NCI-H748 (cell line): ENCODE results near the gene ADGRA1.

Experiments
- DNase-seq: peaks from one replicate; lab custom pipeline; 2025; ENCODE audit not compliant: unreplicated experiment; lab: John Stamatoyannopoulos, UW

Gene ADGRA1

DNA sequence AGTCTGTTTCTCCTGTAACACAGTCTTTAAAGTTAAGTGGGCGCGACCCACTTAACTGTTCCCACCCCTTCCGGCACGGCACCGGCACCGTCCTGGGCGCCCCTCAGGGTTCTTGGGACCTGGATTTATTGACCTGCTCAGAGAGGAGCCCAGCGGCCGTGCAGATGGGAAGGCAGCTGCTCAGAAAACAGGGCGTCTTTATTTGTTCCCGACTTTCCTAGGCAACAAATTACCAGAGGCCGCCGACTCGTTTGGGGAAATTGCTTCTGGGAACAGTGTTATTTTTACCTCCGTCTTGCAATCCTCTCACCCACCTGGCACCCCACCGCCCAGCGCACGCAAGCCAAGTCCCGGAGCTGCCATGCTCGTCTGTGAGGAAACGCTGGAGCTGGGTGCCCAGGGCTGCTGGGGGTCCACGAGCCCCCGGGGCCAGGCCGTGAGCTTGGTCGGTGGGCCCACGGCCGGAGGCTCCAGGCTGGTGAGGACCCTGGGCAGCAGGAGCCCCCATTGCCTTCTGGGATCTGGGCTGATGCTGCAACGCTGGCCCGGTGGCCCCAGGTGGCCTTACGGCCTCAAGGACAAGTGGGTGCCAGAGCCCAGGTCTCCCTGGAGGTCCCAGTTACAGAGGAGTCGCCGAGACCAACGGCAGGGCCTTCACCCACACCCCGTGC, 14.9 kb upstream of the ADGRA1 start:
- DNase-seq = peak; percentile 10

GRCh38 chr10:133075346-133076137, 12.2 kb upstream of the ADGRA1 start:
- no peak for DNase-seq

- DNase-seq = no peak
Observed at GRCh38 chr10:133076274-133077038, 11.3 kb upstream of the ADGRA1 start.

DNA sequence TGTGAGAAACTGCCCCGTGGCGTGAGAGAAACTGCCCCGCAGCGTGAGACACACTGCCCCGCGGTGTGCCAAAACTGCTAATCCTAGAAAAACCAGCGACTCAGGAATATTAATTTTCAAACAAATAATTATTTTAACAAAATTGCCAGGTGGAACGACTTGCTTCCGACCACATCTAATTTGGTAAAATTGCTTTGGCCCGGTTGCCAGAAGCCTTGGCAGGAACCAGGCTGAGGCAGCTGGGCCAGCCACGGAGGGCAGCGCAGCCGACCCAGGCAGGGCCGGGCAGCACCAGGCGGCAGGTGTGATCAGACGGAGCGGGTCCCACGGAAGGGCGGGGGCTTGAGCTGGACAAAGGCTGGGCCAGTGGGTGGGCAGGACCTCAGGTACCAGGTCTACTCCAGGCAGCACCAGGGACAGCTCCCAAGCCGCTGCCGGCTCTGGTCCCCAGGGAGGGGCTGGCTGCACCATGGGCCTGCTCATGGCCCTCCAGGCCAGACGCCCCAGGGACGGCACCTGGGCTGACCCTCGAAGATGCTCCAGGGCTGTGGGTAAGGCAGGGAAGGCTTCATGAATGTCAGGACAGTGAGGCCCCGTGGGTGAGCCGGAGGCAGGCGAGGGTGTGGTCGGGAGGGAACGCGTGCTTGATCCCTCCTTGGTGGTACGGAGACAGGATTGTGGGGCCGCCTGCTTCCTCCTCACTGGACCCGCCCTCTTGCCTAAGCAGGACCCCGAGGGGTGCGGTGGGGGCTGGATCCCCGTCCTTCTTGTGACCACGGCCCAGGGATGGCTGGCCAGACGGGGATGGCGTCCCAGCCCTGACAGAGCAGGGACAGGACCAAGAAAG, 7.7 kb upstream of the ADGRA1 start:
- no peak for DNase-seq

DNA sequence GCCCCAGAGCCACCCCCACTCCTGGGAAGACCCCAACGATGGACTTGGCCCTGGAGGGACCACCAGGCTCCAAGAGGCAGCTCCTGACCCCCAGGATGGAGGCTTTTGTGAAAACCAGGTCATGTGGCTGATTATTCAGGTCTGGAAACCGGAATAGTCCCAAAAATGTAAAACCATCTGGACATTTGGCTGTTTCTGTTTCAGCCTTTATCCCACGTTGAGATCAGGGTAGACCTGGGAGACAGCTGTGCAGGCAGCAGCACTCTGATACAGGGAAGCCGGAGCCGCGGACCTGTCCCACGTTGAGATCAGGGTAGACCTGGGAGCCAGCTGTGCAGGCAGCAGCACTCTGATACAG, 7.1 kb upstream of the ADGRA1 start:
- DNase-seq = no peak

- DNase-seq = no peak
Observed at GRCh38 chr10:133081636-133082035, 6.1 kb upstream of the ADGRA1 start.

- DNase-seq = no peak
Observed at GRCh38 chr10:133082685-133083421, 4.9 kb upstream of the ADGRA1 start.

DNA sequence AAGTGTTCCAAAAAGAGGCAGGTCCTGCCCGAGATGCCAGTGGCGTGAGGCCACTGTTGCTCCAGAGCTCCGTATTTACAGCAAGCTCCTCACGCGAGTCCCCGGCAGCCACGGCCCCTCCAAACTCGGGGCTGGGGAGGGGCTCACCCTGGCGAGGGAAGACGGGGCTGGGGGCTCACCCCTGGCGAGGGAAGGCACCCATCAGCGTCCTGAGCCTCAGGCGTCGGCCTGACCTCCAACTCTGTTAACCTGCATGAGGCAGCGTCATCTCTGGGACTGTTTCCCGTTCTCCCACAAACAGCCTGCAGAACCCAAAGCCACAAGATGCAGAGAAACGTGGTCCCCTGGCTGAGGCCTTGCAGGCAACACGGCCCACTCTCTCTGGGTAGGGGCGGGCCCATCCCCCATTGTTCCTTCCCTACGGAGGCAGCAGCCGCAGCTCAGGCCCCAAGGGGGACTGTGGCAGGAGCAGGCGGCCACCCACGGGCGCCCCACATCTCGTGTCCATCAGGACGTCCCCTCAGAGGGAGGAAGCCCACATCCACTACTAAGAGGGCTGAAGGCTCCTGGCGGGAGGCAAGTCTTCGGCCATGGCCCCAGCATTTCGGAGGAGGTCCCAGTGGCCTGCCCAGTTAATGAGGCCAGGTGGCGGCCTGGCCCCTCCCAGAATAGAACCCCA, 4.2 kb upstream of the ADGRA1 start:
- no peak for DNase-seq

- DNase-seq = no peak
Observed at GRCh38 chr10:133084491-133084890, 3.2 kb upstream of the ADGRA1 start.

DNA sequence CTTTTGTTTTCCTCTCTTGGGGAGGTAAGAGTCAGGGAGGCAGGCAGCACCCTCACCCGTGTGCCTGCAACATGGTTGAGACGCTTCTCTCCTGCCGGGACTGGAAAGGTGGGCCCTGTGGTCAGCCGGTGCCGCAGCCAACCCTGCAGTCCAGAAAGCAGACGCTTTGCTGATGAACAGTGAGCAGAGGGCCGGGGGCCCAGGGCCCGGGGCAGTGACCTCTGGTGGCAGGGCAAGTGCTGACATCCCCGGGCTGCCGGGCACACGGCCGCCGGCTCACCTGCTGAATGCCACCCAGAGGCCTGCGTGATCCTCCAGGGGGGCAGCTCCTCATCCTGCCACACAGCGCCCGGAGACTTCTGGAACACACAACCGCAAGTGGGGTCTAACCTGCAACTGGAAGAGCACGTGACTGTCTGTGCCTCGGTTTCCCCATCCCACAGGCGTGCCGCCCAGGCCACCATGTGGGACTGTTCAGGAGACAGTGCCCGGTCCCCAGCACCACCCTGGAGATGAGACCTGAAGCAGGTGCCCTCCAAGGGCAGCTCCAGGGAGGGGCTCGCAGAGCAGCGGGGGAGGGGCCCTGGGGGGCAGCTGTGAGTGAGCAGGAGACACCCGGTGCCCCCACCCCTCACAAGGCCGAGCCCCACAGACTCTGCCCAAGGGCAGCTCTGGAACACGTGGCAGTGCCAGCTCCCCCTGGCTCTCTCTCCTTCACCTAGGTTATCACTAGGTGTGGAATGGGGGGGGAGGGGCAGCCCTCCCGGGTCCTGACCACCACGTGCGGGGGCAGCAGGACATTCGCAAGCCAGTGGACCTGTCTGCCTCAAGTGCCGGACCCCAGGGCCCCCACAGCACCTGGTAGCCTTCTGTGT, 2.2 kb upstream of the ADGRA1 start:
- no peak for DNase-seq

- DNase-seq = no peak
Observed at GRCh38 chr10:133086247-133086646, 1.5 kb upstream of the ADGRA1 start.

GRCh38 chr10:133087045-133087678, 562 bp upstream of the ADGRA1 start:
- DNase-seq = peak; percentile 29

DNA sequence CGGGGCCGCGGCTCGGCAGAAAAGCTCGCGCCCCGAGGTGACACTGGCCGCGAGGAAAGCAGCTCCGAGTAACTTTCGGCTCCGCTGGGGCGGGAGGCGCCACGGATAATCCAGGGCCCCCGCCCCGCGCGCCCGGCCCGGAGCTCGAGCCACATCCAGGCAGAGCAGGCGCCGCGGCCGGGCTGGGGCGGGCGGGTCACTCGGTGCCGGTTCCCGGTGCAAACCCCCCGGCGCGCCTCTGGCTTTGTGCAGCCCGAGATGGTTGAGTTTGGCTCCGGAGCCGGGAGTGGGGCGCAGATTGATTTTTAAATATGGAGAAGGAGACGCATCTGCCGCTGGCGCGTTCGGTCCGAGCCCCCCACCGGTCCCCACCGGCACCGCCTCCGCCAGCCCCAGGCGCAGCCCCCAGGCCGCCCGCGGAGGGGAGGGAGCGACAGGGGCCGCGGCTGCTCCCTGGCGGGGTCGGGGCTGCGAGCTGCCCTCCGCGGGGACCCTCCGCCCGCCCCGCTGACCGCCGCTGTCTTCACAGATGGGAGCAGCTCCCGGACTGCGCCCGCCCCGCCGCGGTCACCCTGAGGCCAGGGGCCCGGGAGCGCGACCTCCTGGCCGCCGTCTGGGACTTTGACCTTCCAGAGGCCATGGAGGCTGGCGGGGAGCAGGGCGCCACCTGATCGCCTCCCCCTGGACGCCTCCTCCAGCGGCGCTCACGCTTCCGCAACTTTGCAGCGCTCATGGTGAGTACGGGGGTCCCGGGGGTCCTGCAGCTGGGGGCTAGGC, 643 bp downstream of the ADGRA1 start:
- no peak for DNase-seq

GRCh38 chr10:133088956-133089800, 1.5 kb downstream of the ADGRA1 start:
- peak; percentile 23 for DNase-seq

GRCh38 chr10:133090101-133090500, 2.4 kb downstream of the ADGRA1 start:
- DNase-seq = no peak

- no peak for DNase-seq
Observed at GRCh38 chr10:133090654-133091053, 2.9 kb downstream of the ADGRA1 start.

- DNase-seq = no peak
Observed at GRCh38 chr10:133091316-133091715, 3.6 kb downstream of the ADGRA1 start.
